ENCODE results near the gene LYZL2.

- TF ChIP-seq CTCF (IDR thresholded peaks at IDR 0.05), result no peak
- no peak for TF ChIP-seq POLR2A (IDR thresholded peaks at IDR 0.05)
Observed at GRCh38 chr10:30598105-30598776, 31.3 kb downstream of the LYZL2 start.

All from tibial nerve (tissue), 3 donors.